Stimulated activated CD8-positive, alpha-beta memory T cell treated with anti-CD3 and anti-CD28 coated beads, Interleukin-7, amount 100 ng/mL, for 24 hours (primary cell): ENCODE data around the gene STON1.
"Not testable (repeated sequence)": the region's sequence is repeated elsewhere in the genome, so short reads cannot be mapped to it uniquely, and the experiment has no call there.

ENCODE experiments used
- DNase-seq: peaks from one replicate; pipeline ENCODE4 v3.0.0-alpha.2; 2020; ENCODE audit warnings: low read depth

The STON1 gene, protein sequence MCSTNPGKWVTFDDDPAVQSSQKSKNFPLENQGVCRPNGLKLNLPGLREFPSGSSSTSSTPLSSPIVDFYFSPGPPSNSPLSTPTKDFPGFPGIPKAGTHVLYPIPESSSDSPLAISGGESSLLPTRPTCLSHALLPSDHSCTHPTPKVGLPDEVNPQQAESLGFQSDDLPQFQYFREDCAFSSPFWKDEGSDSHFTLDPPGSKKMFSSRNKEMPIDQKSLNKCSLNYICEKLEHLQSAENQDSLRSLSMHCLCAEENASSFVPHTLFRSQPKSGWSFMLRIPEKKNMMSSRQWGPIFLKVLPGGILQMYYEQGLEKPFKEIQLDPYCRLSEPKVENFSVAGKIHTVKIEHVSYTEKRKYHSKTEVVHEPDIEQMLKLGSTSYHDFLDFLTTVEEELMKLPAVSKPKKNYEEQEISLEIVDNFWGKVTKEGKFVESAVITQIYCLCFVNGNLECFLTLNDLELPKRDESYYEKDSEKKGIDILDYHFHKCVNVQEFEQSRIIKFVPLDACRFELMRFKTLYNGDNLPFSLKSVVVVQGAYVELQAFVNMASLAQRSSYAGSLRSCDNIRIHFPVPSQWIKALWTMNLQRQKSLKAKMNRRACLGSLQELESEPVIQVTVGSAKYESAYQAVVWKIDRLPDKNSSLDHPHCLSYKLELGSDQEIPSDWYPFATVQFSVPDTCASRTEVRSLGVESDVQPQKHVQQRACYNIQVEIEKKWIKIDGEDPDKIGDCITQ

DNA sequence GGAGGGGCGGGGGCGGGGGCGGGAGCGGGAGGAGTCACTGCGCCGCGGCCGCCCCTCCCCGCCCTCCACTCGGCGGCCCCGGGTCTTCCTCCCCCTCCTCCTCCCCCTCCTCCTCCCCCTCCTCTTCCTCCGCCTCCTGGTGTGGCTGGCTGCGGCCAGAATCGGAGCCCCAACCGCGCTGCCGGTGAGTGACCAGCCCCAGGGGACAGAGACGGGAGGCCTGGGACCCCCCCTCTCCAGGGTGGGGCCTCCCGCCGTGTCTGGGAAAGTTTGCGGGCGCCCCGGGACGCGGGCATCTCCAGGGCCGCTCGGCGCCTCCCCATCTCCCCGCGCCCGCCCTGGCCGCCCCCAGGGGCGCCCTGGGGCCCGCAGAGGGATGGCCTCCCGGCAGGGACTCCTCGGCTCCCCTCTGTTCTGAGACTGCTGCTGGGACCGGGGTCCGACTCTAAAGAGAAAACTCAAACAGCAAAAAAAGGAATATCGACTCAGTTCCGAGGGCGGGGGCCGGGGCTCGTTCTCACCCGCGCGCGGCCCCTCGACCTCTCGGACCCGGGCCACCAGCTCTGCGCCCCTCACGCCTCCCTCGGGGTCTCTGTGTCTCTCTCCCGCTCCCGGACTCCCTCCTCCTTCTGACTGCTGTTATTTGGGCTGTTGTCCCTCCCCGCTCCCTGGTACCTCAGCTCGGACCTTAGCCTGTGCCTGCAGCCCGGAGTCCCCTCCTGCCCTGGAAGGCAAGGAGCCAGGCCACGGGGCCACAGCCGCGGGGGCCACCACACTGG is at the start of gene STON1:
Gene STON1, plus strand, starts transcription at position 122 of the 779 bp plus-strand sequence. CDS start 50,480 bp downstream, outside the sequence.
- no peak for DNase-seq

- no peak for DNase-seq
Observed at GRCh38 chr2:48480526-48480925, 49.4 kb upstream of the STON1 start.

GRCh38 chr2:48482313-48482712 is 47.6 kb upstream of the STON1 start:
- DNase-seq = no peak

GRCh38 chr2:48482769-48483168 is 47.2 kb upstream of the STON1 start:
- no peak for DNase-seq

- no peak for DNase-seq
Observed at GRCh38 chr2:48483506-48483905, 46.4 kb upstream of the STON1 start.

- DNase-seq = no peak
Observed at GRCh38 chr2:48483916-48484315, 46.0 kb upstream of the STON1 start.

DNA sequence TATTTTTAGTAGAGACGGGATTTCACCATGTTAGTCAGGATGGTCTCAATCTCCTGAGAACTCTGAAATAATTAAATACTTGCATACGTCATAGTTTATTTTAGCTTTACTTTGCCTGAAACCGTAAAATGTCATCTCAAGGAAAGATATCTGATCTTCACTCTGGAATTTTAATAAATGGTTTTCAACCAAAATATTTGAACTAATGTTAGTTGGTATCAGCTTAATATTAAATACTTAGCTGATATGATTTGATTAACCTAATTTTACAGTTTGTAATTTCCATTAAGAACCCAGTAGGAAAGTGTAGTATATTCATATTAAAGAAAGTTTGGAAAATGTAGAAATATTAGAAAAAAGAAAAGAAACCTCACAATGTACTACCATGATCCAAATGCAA is 41.4 kb upstream of the STON1 start:
- DNase-seq = no peak

GRCh38 chr2:48496849-48497248 is 33.1 kb upstream of the STON1 start:
- DNase-seq = no peak

GRCh38 chr2:48504647-48505327 is 25.2 kb upstream of the STON1 start:
- DNase-seq = no peak

GRCh38 chr2:48507111-48507510 is 22.8 kb upstream of the STON1 start:
- no peak for DNase-seq

GRCh38 chr2:48508461-48509124 is 21.4 kb upstream of the STON1 start:
- no peak for DNase-seq

- no peak for DNase-seq
Observed at GRCh38 chr2:48510329-48510728, 19.6 kb upstream of the STON1 start.

DNA sequence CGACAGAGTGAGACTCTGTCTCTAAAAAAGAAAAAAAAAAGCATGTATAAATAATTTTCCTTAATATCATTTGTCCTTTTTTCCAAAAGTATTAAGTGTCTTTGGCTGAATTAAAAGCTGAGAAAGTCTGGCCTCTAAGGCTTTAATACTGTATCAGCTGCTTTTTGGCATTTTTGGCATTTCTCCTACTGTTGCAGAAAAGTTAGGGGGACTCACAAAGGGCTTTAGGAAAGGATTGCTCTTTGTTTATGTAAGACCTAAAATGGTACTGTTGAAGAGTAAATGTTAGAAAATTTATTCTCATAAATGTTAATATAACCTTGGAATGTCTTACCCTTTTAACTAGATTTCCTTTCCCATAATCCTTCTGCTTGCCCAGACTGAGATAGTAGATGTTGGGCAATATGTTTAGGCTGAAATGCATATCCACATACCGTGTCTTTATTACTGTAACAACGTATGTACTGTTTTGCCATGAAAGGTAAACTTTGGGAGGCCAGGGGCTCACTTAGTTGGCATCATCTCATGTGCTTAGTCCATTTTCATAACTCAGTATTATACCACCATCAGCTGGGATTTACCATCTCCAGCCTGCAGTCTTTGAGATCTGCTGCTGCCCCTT is 18.0 kb upstream of the STON1 start:
- DNase-seq = no peak

- DNase-seq = no peak
Observed at GRCh38 chr2:48512571-48512970, 17.4 kb upstream of the STON1 start.

- no peak for DNase-seq
Observed at GRCh38 chr2:48514348-48515003, 15.5 kb upstream of the STON1 start.

- DNase-seq = no peak
Observed at GRCh38 chr2:48515513-48515985, 14.4 kb upstream of the STON1 start.

DNA sequence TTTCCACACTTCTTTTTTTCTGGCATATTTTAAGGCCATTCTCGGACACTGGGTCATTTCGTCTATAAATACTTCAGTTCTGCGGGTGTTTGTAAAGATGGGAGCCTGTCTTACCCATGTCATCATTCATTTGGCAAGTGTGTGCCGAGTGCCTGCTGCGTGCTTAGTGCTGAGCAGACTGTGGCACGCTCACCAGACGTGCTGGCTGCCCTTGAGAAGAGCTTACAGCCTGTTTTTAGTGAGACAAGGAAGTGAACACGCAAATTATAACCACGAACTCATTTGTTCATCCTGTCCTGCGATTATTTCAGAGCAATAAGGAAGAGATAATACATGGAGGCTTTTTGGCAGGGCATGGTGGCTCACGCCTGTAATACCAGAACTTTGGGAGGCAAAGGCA is 10.4 kb upstream of the STON1 start:
- DNase-seq = no peak

DNA sequence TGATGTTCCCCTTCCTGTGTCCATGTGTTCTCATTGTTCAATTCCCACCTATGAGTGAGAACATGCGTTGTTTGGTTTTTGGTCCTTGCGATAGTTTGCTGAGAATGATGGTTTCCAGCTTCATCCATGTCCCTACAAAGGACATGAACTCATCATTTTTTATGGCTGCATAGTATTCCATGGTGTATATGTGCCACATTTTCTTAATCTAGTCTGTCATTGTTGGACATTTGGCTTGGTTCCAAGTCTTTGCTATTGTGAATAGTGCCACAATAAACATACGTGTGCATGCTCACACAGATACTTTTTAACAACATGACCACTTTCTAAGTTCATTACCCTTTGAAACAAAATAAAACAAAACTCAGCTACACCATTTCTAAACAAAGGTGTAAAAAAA is 5.2 kb upstream of the STON1 start:
- not testable (repeated sequence) for DNase-seq

GRCh38 chr2:48525269-48525943 is 4.5 kb upstream of the STON1 start:
- no peak for DNase-seq
